HT-29 (cell line): ENCODE results near the gene FAM200C. TPM values are rescaled to one million over a fixed set of nuclear protein-coding genes. Genes with fewer than 3 reads are reported as not detected.

ENCODE experiments used
- DNase-seq: peaks from one replicate; pipeline ENCODE4 v3.0.0-alpha.2; 2015; ENCODE audit warnings: low spot score
- total RNA-seq: library from RNA; depleted of rRNA; stranded (reverse); fragments of >200 nt; shearing (Covaris generic); gene quantifications from 2 replicates; pipeline ENCODE4 v1.2.3, GENCODE V29; 2014

Gene FAM200C
- total RNA-seq, 1 experiment from 2014 or later = 1.2 TPM

DNA sequence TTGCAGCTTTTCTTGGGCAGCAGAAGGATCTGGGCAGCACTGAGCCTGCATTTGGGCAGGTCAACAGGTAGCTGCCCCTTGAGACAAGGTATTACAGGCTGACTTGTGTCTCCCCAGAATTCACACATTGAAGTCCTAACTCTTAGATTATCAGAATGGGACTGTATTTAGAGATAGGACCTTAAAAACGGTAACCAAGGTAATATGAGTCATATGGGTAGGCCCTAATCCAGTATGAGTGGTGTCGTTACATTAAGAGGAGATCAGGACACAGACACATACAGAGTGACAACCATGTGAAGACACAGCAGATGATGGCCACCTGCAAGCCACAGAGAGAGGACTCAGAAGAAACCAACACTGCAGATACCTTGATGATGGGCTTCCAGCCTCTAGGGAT lies 32.6 kb downstream of the FAM200C start:
- no peak for DNase-seq

DNA sequence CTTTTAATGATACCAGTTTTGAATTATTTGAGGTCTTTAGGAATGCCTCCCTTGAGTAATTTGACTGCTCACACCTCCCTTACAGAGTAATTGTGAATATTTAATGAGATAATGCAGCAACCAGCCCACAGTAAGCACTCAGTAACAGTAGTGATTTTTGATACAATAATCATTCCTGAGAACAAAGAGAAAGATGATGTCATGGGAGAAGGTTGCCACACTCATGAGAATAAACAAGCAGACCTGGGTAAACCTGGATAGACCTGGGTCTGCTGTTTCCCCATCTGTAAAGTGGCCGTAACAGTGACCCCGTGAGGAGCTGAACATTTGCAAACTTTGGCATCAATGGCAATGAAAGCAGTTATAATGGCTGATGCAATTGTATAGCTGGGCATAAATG lies 33.6 kb downstream of the FAM200C start:
- DNase-seq = no peak

DNA sequence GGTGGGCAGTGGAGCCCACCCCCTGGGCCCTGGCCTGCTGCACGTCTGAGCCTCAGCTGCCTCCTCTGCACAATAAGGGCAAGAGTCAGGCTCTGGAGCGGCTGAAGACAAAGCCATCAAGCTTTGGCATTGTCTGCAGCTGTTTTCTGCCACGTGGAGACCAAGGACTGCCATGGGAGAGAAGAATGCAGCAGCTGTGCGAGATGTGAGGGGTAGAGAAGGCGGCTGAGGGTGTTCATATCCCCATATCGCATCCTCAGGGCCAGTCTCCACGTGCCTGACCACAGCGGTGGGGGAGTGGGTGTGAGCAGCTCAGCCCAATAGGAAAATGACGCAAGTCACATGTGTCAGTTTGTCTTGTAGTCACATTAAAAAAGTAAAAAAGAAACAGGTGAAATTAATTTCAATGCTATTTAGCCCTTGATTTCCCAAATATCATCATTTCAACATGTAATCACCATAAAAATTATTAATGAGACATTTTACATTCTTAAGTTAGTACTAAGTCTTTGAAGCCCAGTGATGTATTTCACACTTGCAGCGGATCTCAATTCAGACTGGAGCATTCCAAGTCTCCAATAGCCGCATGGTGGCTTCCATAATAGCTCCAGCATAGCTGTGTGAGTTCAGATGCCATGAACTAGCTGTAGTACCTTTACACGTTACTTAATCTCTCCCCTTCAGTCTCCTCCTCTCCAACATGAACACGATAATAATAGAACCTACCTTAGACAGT lies 36.0 kb downstream of the FAM200C start:
- no peak for DNase-seq

DNA sequence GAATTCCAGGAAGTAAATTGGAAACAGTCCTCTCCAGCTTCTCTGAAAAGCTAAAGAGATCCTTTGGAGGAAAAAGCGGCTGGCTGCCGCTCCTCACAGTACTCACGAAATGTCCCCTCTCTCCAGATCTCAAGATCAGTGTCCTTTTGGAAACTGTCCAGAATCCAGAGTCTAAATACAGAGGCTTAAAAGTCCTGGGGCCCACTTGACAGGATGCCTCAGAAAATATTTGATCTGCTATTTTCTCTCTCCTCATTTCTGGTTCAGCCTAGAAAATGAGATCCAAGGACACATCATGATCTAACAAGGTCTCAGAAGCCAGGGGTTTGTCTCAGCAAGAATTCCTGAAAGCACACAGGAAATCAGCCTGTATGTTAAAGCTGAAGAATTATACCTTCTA lies 36.6 kb downstream of the FAM200C start:
- no peak for DNase-seq

DNA sequence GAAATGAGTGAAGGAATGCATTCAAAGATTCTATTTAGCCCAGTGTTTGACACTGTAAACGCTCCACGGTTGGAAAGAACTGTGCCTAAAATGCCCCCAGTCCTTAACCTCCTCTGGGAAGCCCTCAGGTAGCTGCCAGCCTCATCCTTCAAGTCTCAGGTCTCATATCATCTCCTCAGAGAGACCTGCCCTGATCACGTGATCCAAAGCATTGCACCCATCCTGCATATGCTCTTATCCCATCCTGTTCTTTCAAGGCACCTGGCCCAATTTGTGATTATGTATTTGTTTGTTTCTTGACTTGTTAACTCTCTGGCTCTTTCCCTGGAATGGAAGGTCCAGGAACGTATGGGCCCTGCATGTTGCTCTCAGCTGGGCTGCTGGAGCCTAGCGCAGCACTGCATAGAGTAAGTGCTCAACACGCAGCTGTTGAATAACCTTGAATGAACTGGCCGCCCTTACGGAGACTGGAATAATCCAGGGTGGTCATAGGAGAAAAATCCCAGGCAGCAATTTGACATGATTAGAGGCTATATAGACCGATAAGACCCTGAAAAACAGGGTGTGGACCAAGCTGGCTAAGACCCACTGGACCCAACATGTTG lies 38.1 kb downstream of the FAM200C start:
- no peak for DNase-seq

DNA sequence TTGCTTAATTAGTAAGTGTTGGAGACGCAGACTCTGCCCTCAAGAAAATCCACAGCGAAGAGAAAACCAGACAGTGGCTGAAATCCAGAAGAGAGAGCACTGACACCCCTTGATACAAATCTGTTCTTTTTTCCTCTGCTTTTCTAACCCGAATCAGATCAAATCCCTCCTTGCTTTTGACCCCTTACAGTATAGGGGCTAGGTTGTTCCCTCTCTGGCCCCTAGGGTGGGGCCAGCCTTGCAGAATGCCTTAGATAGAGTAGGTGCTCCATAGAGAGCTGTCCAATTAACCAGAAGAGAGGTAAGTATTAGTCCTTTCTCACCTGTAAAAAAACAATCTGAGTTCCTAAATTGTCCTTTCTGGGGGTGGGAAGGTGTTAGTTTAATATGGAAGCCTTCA lies 39.5 kb downstream of the FAM200C start:
- DNase-seq = no peak

DNA sequence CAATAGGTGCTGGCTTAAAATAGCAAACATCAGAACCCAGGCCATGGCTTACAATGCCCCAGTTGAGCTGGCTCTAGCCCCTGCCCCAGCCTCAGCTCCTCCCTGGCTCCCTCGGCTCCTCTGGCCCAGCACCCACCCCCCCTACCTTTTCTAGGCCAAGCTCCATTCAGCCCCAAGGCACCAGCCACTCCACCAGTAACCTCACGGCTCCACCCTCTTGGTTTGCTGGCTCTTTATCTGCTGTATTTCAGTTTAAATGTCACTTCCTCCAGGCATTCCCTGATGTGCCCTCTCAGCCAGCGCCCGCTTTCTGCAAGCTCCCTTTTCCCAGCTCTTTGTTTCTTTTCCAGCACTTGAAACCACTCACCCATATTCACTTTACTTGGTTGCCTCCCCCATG lies 40.0 kb downstream of the FAM200C start:
- DNase-seq = no peak

DNA sequence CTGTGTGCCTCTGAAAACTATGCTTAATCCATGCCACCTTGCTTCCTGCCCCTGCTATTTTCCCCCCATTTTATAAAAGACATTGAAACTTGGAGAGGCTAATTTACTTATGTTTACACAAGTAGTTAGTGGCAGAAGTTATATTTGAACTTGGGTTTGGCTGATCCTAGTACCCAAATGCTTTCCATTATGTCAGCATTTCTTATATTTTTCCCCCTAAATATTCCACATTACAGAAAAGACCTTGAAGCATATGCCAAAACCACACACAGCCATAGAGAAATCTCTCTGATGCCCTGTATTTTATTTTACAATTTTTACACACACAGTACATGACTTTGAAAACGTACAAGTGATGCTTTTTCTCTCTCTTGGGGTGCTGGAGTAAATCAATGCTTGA lies 40.6 kb downstream of the FAM200C start:
- no peak for DNase-seq

DNA sequence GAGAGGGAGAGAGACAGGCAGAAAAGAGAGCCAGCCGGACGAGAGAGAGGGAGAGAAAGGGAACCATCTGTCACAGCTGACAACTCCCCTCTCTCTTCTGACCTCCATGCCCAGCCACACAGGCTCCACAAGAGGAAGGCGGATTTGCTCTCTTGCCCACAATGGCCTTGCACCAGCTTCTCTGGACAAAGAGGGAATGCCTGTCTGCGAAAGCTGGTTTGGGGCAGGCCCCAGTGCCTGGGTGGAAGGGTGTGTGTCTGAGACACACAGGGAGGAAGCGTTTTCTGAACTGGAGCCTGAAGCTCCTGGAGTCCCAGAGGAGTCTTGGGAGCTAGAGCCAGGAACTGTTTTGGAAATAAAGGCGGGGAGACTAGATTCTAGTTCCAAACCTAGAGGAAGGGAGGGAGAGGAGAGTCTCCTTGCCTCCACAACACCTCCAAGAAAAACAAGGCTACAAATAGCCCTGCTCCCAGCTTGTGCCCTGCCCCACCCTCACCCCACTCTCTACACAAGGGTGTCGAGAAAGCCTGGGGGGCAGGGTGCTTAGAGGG lies 41.9 kb downstream of the FAM200C start:
- DNase-seq = no peak

DNA sequence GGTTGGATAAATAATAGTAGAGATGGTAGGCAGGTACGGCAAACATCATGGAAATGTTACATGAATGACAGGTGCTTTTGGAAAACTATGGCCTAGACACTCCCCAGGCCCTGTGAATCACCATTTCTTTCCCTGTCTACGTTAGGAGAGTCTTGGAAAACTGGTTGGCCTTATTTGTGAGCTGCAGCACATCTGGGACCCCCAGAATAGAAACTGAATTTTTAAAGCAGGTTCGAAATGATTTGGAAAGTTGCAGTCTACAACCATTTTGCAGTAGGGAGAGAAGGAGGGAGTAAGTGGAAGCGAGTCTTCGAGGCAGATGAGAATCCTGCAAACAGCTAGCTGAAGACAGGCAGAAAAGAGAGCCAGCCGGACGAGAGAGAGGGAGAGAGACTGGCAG lies 42.5 kb downstream of the FAM200C start:
- no peak for DNase-seq

DNA sequence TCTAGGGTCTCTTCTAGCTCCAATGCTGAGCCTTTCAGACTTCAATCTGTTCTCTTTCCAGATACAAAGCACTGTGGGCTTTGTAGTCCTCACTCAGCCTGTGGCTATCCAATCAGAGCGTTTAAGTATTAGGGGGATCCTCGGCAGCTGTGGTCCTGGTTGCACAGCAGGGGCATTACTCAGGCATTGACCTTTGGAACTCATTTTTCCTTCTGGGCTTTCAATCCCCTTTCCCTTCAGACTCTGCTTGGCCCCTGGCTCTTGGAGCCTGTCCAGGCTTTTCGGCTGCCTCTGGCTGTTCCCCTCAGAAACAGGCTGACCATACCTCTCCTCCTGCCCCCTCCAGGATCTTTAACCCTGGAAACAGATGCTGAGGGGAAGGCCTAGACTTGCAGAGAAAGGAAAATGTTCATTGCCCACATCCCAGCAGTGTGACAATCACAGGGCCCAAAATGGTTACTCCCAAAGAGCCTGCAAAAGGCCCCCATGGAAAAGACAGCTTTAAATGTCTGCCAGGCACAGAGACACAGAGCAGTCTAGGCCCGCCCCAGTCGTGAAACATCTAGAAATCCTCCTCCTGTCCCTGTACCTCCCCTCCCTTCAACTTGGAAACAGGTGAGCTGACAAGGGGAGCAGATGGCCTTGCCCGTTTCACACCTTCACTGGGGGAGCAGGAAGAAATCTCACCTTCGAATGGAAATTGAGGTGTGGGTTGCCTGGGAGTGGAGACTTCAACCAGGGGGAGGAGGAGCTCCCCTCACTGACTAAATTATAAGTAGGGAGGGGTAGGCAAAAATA lies 43.1 kb downstream of the FAM200C start:
- no peak for DNase-seq

DNA sequence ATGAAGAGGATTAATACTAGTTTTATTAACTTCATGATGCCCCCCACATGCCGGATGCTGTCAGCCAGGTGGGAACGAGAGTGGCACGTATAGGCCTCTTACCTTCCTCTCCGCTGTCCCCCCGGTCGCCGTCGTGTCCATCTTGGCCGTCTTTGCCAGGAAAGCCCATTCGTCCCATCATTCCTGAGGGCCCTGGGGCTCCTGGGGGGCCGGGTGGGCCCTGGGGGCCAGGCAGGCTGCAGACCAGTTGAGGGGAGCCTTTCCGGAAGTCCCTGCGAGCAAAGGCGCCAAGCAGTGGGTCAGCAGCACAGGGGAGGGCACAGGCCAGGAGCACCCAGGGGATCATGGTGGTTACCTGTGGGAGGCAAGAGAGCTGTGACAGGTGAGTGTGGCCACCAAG lies 45.2 kb downstream of the FAM200C start:
- no peak for DNase-seq

DNA sequence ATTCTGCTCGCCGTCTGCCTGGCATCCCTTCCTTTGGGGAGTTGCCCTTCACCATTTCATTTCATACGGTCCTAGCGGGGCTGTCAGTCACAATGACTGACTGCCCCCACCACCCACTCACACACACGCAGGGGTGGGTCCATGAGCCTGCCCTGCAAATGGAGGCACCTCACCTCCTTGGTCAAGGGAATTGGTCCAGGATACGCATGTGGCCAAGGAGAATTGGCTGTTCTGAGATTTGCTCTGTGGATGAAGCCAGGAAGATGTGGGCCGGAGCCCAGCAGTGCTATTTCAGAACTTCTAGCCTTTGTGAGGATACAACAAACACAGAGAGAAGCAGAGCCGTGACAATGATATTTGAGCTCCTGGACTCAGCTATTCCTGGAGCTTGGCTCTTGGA lies 46.5 kb downstream of the FAM200C start:
- DNase-seq = no peak

DNA sequence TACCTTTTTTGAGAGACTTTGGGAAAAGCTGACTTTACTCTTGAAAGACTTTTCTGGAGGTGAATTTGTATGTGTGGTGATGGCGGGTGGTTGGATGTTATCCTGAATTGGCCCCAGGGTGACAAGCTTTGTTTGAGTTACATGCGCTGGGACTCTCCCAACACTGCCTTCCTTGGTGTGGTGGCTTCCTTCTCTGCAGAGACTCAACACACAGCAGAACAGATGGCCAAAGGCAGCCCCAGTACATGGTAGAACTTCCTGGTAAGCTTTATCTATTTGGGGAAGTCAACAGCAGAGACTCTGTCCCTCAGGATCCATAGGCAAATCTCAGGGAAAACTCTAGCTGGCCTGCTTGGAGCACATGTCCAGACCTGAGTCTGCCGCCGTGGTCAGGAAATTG lies 47.5 kb downstream of the FAM200C start:
- DNase-seq = no peak

DNA sequence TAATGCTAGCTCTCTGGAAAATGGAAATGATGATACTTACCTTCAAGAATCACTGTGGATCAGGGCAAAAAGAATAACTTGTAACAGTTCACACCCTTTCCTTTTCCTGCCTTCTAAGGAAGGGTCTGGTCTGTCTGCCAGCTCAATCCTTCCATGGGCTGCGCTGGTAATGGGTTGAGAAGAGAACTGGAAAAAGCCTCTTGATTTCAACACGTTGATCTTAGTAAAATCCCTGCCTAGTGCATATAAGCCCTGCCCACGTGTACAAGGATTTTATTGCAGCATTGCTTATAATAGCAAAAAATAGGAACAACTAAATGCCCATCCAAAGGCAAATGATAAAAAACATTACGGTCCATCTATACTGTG lies 49.9 kb downstream of the FAM200C start:
- no peak for DNase-seq

DNA sequence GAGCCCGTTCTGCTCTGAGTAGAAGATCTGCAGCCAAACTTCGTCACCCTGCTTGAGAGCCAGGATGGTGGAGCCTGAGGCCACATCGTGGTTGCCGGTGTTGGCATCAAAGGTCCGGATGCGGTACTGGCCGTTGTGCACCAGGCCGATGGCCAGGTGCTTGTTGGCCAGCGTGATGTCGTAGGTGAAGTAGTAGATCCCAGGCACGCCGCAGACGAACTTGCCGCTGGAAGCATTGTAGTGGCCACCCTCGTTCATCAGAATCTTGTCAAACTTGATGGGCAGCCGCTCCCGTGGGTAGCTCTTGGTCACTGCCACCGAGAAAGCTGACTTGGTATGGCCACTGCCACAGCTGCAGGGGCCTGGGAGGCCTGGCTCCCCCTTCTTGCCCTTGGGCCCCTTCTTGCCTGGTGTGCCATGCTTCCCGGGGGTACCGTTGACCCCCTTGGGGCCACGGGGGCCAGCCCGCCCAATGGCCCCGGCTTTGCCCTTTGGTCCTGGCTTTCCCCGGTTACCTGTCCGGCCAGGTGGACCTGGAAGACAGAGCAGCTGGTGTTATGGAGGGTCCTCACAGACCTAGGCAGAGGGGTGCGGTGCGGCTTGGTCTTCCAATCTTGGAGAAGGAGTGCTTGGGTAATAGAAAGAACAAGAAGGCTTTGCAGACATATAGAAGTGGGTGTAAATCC lies 50.5 kb downstream of the FAM200C start:
- no peak for DNase-seq

DNA sequence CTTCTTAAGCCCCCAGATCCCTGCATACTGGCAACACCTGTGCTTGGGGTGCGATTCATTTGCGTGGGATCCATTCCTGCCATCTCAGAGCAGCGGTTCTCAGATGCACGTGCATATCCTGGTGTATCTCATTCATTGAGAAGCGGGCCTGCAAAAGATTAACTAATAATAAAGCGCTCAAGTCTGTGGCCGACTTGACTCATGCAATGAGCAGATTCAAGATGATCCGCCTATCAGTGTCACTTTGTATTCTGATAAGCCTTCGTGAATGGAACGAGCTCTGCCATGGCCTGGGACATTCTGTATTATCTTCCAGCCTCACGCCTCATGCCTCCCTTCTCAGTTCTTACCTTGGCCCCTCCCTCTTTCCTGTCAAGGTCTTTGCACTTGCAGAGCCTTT lies 51.8 kb downstream of the FAM200C start:
- DNase-seq = no peak

DNA sequence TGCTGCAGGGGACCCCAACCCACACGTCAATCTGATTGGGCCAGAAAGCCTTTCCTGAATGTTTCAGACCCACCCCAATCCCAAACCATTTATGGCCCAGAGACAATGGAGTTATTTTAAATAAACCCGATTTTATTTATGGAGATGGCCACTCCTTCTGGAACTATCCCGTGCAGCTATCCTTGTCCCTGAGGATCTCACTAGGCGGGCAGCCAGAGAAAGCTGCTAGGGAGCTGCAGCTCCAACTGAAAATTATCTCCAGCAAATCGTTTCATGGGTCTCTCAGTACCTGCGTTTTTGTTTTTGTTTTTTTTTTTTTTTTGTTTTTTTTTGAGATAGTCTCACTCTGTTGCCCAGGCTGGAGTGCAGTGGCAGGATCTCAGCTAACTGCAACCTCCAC lies 52.4 kb downstream of the FAM200C start:
- no peak for DNase-seq
